ENCODE measurements around the gene EXOC5. TPM values are rescaled to one million over a fixed set of nuclear protein-coding genes. Genes with fewer than 3 reads are reported as not detected.
A peak's percentile ranks its signal among the peaks of the same experiment; 100 is the strongest.

Gene EXOC5, protein sequence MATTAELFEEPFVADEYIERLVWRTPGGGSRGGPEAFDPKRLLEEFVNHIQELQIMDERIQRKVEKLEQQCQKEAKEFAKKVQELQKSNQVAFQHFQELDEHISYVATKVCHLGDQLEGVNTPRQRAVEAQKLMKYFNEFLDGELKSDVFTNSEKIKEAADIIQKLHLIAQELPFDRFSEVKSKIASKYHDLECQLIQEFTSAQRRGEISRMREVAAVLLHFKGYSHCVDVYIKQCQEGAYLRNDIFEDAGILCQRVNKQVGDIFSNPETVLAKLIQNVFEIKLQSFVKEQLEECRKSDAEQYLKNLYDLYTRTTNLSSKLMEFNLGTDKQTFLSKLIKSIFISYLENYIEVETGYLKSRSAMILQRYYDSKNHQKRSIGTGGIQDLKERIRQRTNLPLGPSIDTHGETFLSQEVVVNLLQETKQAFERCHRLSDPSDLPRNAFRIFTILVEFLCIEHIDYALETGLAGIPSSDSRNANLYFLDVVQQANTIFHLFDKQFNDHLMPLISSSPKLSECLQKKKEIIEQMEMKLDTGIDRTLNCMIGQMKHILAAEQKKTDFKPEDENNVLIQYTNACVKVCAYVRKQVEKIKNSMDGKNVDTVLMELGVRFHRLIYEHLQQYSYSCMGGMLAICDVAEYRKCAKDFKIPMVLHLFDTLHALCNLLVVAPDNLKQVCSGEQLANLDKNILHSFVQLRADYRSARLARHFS
- 79.7 and 81.5 TPM in 2 replicates for total RNA-seq

GRCh38 chr14:57268161-57269069, at the start of gene EXOC5, which contains the start of gene AP5M1:
TSS of gene EXOC5 (minus strand) at chr14:57268905. CDS start at chr14:57268648, 257 bp downstream.
TSS of gene AP5M1 (plus strand) at chr14:57268971. CDS start at chr14:57269315, 344 bp downstream.
- Mint-ChIP-seq H3K27ac (peak within 1 kb of the TSS; percentile 100), H3K36me3 (ENCODE audit: low read depth) (peaks cover 31% of the 10 kb centered on the region), H3K4me3 (ENCODE audit: low read depth) (peak within 1 kb of the TSS; percentile 100), H3K9me3 (no peaks in the 10 kb centered on the region), H3K27me3 (ENCODE audit: low read depth) (no peaks in the 10 kb centered on the region), H3K4me1 (ENCODE audit: low read depth) (peaks cover 51% of the 10 kb centered on the region)
- DNase-seq (ENCODE audit: low spot score), result peak; percentile 91
- intact Hi-C loops (cut with micrococcal nuclease), result loop anchor here (1.0 to 5.0 kb wide), 5 partner anchors 122 to 1806 kb away; partner anchors contain the start of genes ARID4A and NAA30

DNA sequence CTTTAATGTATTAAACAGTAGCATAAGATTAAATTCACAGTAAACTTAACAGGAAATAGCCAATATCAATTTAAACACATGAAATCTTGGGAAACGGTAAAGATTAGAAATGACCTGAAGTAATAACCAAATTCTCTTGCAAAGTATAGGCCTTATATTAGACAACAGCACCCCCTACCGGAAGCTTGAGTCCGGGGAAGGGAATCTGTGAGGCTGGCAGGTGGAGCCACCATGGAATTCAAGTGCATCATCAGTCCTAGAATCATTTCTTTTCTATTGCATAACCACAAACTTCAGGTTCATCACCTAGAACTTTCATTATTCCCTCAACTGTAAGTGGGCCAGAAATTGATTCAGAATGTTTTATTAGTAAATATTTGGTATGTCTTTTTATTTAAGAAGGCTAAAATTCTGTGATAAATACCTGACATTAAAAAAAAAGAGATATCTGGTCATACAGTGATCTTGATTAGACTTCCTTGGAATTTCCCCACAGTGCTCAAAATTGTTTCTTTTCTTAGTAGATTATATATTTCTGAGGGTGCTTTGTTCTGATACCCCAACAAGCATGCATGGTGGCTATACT, 48.6 kb upstream of the EXOC5 start:
- no peak overlapping the region for H3K27ac Mint-ChIP-seq
- H3K4me3 Mint-ChIP-seq (ENCODE audit: low read depth), result no peak overlapping the region
- peaks cover 3% of the 10 kb centered on the region for H3K4me1 Mint-ChIP-seq (ENCODE audit: low read depth)
- H3K9me3 Mint-ChIP-seq, result peaks cover 5% of the 10 kb centered on the region
- intact Hi-C loops (cut with micrococcal nuclease), result loop anchor here (1.0 kb wide), 1 partner anchor 826 kb away; no protein-coding TSS in a partner anchor
- peaks cover 2% of the 10 kb centered on the region for H3K27me3 Mint-ChIP-seq (ENCODE audit: low read depth)
- H3K36me3 Mint-ChIP-seq (ENCODE audit: low read depth), result no peaks in the 10 kb centered on the region
- peak; percentile 38 for DNase-seq (ENCODE audit: low spot score)

- H3K36me3 Mint-ChIP-seq (ENCODE audit: low read depth), result no peaks in the 10 kb centered on the region
- H3K4me1 Mint-ChIP-seq (ENCODE audit: low read depth), result peaks cover 3% of the 10 kb centered on the region
- peaks cover 5% of the 10 kb centered on the region for H3K9me3 Mint-ChIP-seq
- no peak overlapping the region for H3K4me3 Mint-ChIP-seq (ENCODE audit: low read depth)
- no peak overlapping the region for H3K27ac Mint-ChIP-seq
- peaks cover 2% of the 10 kb centered on the region for H3K27me3 Mint-ChIP-seq (ENCODE audit: low read depth)
- intact Hi-C loops (cut with micrococcal nuclease), result no loop called here
- DNase-seq (ENCODE audit: low spot score), result no peak
These were observed 45.8 kb upstream of the EXOC5 start for GRCh38 chr14:57314396-57315089.

DNA sequence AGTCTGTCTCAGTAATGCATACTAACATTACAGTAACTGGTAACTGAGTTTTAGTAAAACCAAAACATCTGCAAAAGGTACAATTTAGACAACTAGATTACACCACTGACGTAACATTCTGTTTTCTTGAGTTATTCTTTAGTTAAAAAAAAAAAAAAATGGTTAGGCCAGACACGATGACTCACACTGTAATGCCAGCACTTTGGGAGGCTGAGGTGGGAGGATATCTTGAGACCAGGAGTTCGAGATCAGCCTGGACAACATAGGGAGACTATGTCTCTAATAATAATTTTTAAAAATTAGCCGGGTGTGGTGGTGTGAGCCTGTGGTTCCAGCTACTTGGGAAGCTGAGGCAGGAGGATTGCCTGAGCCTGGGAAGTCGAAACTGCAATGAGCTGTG, 34.2 kb upstream of the EXOC5 start:
- intact Hi-C loops (cut with micrococcal nuclease), result no loop called here
- no peak overlapping the region for H3K4me3 Mint-ChIP-seq (ENCODE audit: low read depth)
- no peak for DNase-seq (ENCODE audit: low spot score)
- no peaks in the 10 kb centered on the region for H3K36me3 Mint-ChIP-seq (ENCODE audit: low read depth)
- no peaks in the 10 kb centered on the region for H3K9me3 Mint-ChIP-seq
- H3K4me1 Mint-ChIP-seq (ENCODE audit: low read depth), result no peaks in the 10 kb centered on the region
- no peak overlapping the region for H3K27ac Mint-ChIP-seq
- H3K27me3 Mint-ChIP-seq (ENCODE audit: low read depth), result peaks cover 12% of the 10 kb centered on the region

DNA sequence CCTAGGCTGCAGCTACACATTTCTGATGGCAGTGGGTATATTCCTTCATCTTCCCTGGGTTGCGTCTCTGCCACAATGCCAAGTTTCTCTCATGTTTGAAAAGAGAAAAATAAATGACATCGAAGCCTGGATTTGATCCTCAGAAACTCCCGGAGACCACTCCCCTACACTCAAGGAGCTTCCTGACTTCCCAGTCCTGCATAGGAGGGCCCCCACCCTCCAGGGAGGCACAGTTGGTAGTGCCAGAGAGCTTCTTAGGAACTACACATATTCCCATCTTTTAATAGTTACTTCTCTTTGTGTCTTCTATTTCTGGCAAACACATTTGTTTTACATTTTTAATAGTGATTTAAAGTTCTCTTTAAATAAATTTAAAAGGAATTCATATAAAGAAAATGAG, 30.8 kb upstream of the EXOC5 start:
- intact Hi-C loops (cut with micrococcal nuclease), result loop anchor here (10.0 kb wide), 1 partner anchor 235 kb away; no protein-coding TSS in a partner anchor
- H3K27ac Mint-ChIP-seq, result no peak overlapping the region
- H3K27me3 Mint-ChIP-seq (ENCODE audit: low read depth), result no peaks in the 10 kb centered on the region
- no peaks in the 10 kb centered on the region for H3K4me1 Mint-ChIP-seq (ENCODE audit: low read depth)
- H3K36me3 Mint-ChIP-seq (ENCODE audit: low read depth), result no peaks in the 10 kb centered on the region
- no peak overlapping the region for H3K4me3 Mint-ChIP-seq (ENCODE audit: low read depth)
- no peaks in the 10 kb centered on the region for H3K9me3 Mint-ChIP-seq
- DNase-seq (ENCODE audit: low spot score), result no peak

GRCh38 chr14:57297852-57298251, 29.1 kb upstream of the EXOC5 start:
- H3K9me3 Mint-ChIP-seq, result no peaks in the 10 kb centered on the region
- H3K4me1 Mint-ChIP-seq (ENCODE audit: low read depth), result no peaks in the 10 kb centered on the region
- H3K27ac Mint-ChIP-seq, result no peak overlapping the region
- no peak overlapping the region for H3K4me3 Mint-ChIP-seq (ENCODE audit: low read depth)
- DNase-seq (ENCODE audit: low spot score), result no peak
- no peaks in the 10 kb centered on the region for H3K27me3 Mint-ChIP-seq (ENCODE audit: low read depth)
- intact Hi-C loops (cut with micrococcal nuclease), result loop anchor here (10.0 kb wide), 1 partner anchor 233 kb away; no protein-coding TSS in a partner anchor
- H3K36me3 Mint-ChIP-seq (ENCODE audit: low read depth), result no peaks in the 10 kb centered on the region

GRCh38 chr14:57295239-57295638, 26.5 kb upstream of the EXOC5 start:
- no peak for DNase-seq (ENCODE audit: low spot score)
- H3K4me3 Mint-ChIP-seq (ENCODE audit: low read depth), result no peak overlapping the region
- H3K4me1 Mint-ChIP-seq (ENCODE audit: low read depth), result no peaks in the 10 kb centered on the region
- peaks cover 3% of the 10 kb centered on the region for H3K36me3 Mint-ChIP-seq (ENCODE audit: low read depth)
- intact Hi-C loops (cut with micrococcal nuclease), result loop anchor here (10.0 kb wide), 1 partner anchor 230 kb away; no protein-coding TSS in a partner anchor
- no peak overlapping the region for H3K27ac Mint-ChIP-seq
- H3K9me3 Mint-ChIP-seq, result no peaks in the 10 kb centered on the region
- no peaks in the 10 kb centered on the region for H3K27me3 Mint-ChIP-seq (ENCODE audit: low read depth)

GRCh38 chr14:57293866-57294837, 25.4 kb upstream of the EXOC5 start:
- no peak overlapping the region for H3K27ac Mint-ChIP-seq
- no peaks in the 10 kb centered on the region for H3K4me1 Mint-ChIP-seq (ENCODE audit: low read depth)
- no peak overlapping the region for H3K4me3 Mint-ChIP-seq (ENCODE audit: low read depth)
- no peaks in the 10 kb centered on the region for H3K9me3 Mint-ChIP-seq
- intact Hi-C loops (cut with micrococcal nuclease), result loop anchor here (10.0 kb wide), 1 partner anchor 229 kb away; no protein-coding TSS in a partner anchor
- H3K27me3 Mint-ChIP-seq (ENCODE audit: low read depth), result no peaks in the 10 kb centered on the region
- H3K36me3 Mint-ChIP-seq (ENCODE audit: low read depth), result peaks cover 6% of the 10 kb centered on the region
- no peak for DNase-seq (ENCODE audit: low spot score)

- Mint-ChIP-seq H3K27me3 (ENCODE audit: low read depth) (no peaks in the 10 kb centered on the region), H3K4me1 (ENCODE audit: low read depth) (no peaks in the 10 kb centered on the region), H3K4me3 (ENCODE audit: low read depth) (no peak overlapping the region), H3K36me3 (ENCODE audit: low read depth) (peaks cover 11% of the 10 kb centered on the region), H3K27ac (no peak overlapping the region), H3K9me3 (no peaks in the 10 kb centered on the region)
- DNase-seq (ENCODE audit: low spot score), result no peak
- intact Hi-C loops (cut with micrococcal nuclease), result loop anchor here (10.0 kb wide), 1 partner anchor 227 kb away; no protein-coding TSS in a partner anchor
These were observed 23.3 kb upstream of the EXOC5 start for GRCh38 chr14:57291692-57292647.

- Mint-ChIP-seq H3K27me3 (ENCODE audit: low read depth) (no peaks in the 10 kb centered on the region), H3K36me3 (ENCODE audit: low read depth) (peaks cover 11% of the 10 kb centered on the region), H3K27ac (no peak overlapping the region), H3K4me1 (ENCODE audit: low read depth) (no peaks in the 10 kb centered on the region), H3K4me3 (ENCODE audit: low read depth) (no peak overlapping the region), H3K9me3 (no peaks in the 10 kb centered on the region)
- no peak for DNase-seq (ENCODE audit: low spot score)
- intact Hi-C loops (cut with micrococcal nuclease), result loop anchor here (10.0 kb wide), 1 partner anchor 226 kb away; no protein-coding TSS in a partner anchor
These were observed 22.0 kb upstream of the EXOC5 start for GRCh38 chr14:57290751-57291150.

Data from activated T-helper 2 cell treated with anti-CD3 and anti-CD28 coated beads, Interferon-gamma antibody, Interleukin-2, Interleukin-4, amounts not matched to agents 10 μg/mL and 5 μg/mL and 100 μg/mL, durations not matched to agents 14 hours and 24 hours and 36 hours (primary cell).